Motor neuron (in vitro differentiated cells): ENCODE measurements around the gene STOML3. TPM values are rescaled to one million over a fixed set of nuclear protein-coding genes. Genes with fewer than 3 reads are reported as not detected.

ENCODE experiments used
- ATAC-seq, 8 experiments: fragments of 200-7000 bp; cut with Tn5 transposase; replicated peaks in 6 of 8; 2 replicates each; pipeline ENCODE4 v1.8.0; 2021; ENCODE audit warnings: mild to moderate bottlenecking in 8 of 8, moderate library complexity in 8 of 8
- H3K27ac ChIP-seq, 2 donors: fragments of 250-450 bp; sonication (Bioruptor Pico); 2 replicates each; pipeline ENCODE4 v1.9.0; 2021; ENCODE audit warnings: antibody characterized with exemption in 2 of 2, mild to moderate bottlenecking in 2 of 2, moderate library complexity in 1 of 2
- H3K4me1 ChIP-seq, 2 donors: fragments of 250-450 bp; sonication (Bioruptor Pico); replicated peaks in 1 of 2; 2 replicates each; pipeline ENCODE4 v1.6.1; 2021; ENCODE audit warnings: antibody characterized with exemption in 2 of 2, mild to moderate bottlenecking in 2 of 2, moderate library complexity in 1 of 2
- H3K4me3 ChIP-seq, 5 donors: fragments of 250-450 bp; sonication (Bioruptor Pico); 2 replicates each; pipeline ENCODE4 v1.9.0; 2021; ENCODE audit warnings: antibody characterized with exemption in 5 of 5, mild to moderate bottlenecking in 5 of 5, moderate library complexity in 4 of 5
- WGBS, 10 experiments: fragments of 450-650 bp; shearing (Covaris generic); methylation state at CpG; one replicate each; pipeline ENCODE4 v1.0.0; 2022; 5-methylcytosine and 5-hydroxymethylcytosine counted together
- in situ Hi-C, 9 experiments: fragments of 400-800 bp; cut with MboI; loops; one replicate each; pipeline ENCODE4 v1.15.0; 2021; ENCODE audit warnings: low sequenced_read_pairs in 9 of 9, low pct_unique_long_range_greater_than_20kb in 2 of 9; ENCODE audit not compliant: unreplicated experiment in 9 of 9
- total RNA-seq, 8 experiments: library from RNA; unstranded; fragments of 300-600 nt; gene quantifications; 2 replicates each; pipeline versions ENCODE4 v1.2.3 to v1.2.4, GENCODE V29; 2022

STOML3 gene, protein sequence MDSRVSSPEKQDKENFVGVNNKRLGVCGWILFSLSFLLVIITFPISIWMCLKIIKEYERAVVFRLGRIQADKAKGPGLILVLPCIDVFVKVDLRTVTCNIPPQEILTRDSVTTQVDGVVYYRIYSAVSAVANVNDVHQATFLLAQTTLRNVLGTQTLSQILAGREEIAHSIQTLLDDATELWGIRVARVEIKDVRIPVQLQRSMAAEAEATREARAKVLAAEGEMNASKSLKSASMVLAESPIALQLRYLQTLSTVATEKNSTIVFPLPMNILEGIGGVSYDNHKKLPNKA
- 10 to 100 TPM in 1 of 8 experiments, under 1 TPM in 3, not detected in 4; 0.09 to 19.3 (median 0.15) TPM for total RNA-seq

- in situ Hi-C loops, result no loop called here
These were observed at the start of gene STOML3 for GRCh38 chr13:38990693-38991092. TSS of gene STOML3 (minus strand) at chr13:38990831. CDS start at chr13:38990721, 110 bp downstream.

GRCh38 chr13:39040206-39040605 is 49.6 kb upstream of the STOML3 start:
- ATAC-seq, result no peak
- no peak overlapping the region for H3K4me3 ChIP-seq
- no peak overlapping the region for H3K27ac ChIP-seq
- peaks cover 9 to 16% of the 10 kb centered on the region in 2 donors for H3K4me1 ChIP-seq
- WGBS, 10 experiments, result 0 to 90% (median 73%) methylated on average over 1 of the region's 1 CpG; no CpG with 5 or more reads in 4 of the 10 experiments
- in situ Hi-C loops, result loop anchor here in 3 of 9 experiments (10.0 to 25.0 kb wide), 2 partner anchors 572 to 575 kb away; partner anchors contain the start of gene LHFPL6 (in 2 of the 3)

More at GRCh38 chr13:38990693-38991092, at the start of gene STOML3:
- H3K4me3 ChIP-seq, result no peak within 1 kb of the TSS
- peak in 5 of 8 experiments; percentile 30 to 88 (median 54) for ATAC-seq
- no peaks in the 10 kb centered on the region for H3K4me1 ChIP-seq
- H3K27ac ChIP-seq, result no peak within 1 kb of the TSS

DNA sequence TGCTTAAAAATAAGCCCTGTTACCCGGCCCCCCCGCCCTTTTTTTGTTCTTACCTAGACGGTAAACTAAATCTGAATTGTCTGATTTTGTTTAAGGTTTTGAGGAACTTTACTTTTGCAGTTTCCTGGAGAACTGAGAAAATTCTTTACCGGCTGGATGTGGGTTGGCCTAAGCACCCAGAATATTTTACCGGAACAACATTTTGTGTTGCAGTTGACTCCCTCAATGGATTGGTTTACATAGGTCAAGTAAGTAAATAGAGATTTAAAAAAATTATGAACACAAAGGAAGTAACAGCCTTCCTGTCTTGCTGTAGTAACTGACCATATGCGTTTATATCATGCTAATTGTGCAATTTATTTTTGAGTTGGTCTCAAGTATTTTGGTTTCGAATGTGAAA is 48.4 kb upstream of the STOML3 start:
- ATAC-seq, result no peak
- 14 to 83% (median 41%) methylated on average over 1 to 6 of the region's 7 CpGs for WGBS, 10 experiments
- Histone ChIP-seq H3K4me1 (peaks cover 20 to 28% of the 10 kb centered on the region in 2 donors), H3K4me3 (peak overlapping the region; percentile 48 to 94 (median 57)), H3K27ac (peak overlapping the region in 1 of 2 donors; percentile 99)
- in situ Hi-C loops, result loop anchor here in 2 of 9 experiments (25.0 kb wide), 1 partner anchor 573 kb away; the partner anchor contains the start of gene LHFPL6 (in 2 of the 2)

- in situ Hi-C loops, result loop anchor here in 2 of 9 experiments (25.0 kb wide), 1 partner anchor 574 kb away; the partner anchor contains the start of gene LHFPL6 (in 2 of the 2)
- peak overlapping the region; percentile 98 to 99 for H3K27ac ChIP-seq
- H3K4me1 ChIP-seq, result peaks cover 20 to 28% of the 10 kb centered on the region in 2 donors
- peak overlapping the region; percentile 48 to 94 (median 57) for H3K4me3 ChIP-seq
- WGBS, 10 experiments, result 0 to 10% (median 0%) methylated on average over 2 to 7 of the region's 15 CpGs; no CpG with 5 or more reads in 3 of the 10 experiments
- ATAC-seq, result peak; percentile 3 to 18 (median 8)
These were observed 48.0 kb upstream of the STOML3 start for GRCh38 chr13:39038569-39039030.

GRCh38 chr13:39037880-39038568 is 47.4 kb upstream of the STOML3 start, which contains the start of the genes NHLRC3 and PROSER1:
TSS of gene NHLRC3 (plus strand) at chr13:39038456. CDS start at chr13:39038640, 184 bp downstream.
TSS of gene PROSER1 (minus strand) at chr13:39038089. CDS start at chr13:39037242, 847 bp downstream.
- peak; percentile 84 to 97 (median 96) for ATAC-seq

GRCh38 chr13:39037410-39037879 is 46.8 kb upstream of the STOML3 start:
- ATAC-seq, result peak in 3 of 8 experiments; percentile 1 to 16 (median 1)
- Histone ChIP-seq H3K4me3 (peak overlapping the region; percentile 48 to 94 (median 57)), H3K27ac (peak overlapping the region; percentile 98 to 99), H3K4me1 (peaks cover 20 to 28% of the 10 kb centered on the region in 2 donors)
- in situ Hi-C loops, result loop anchor here in 2 of 9 experiments (25.0 kb wide), 1 partner anchor 575 kb away; the partner anchor contains the start of gene LHFPL6 (in 2 of the 2)
- WGBS, 10 experiments, result 0 to 6% (median 0%) methylated on average over 1 to 11 of the region's 39 CpGs; no CpG with 5 or more reads in 3 of the 10 experiments

More at GRCh38 chr13:39037880-39038568, 47.4 kb upstream of the STOML3 start, which contains the start of the genes NHLRC3 and PROSER1:
- Histone ChIP-seq H3K4me1 (peaks cover 20 to 28% of the 10 kb centered on the region in 2 donors), H3K27ac (peak within 1 kb of the TSS; percentile 98 to 99), H3K4me3 (peak within 1 kb of the TSS; percentile 48 to 94 (median 57))
- in situ Hi-C loops, result loop anchor here in 2 of 9 experiments (25.0 kb wide), 1 partner anchor 574 kb away; the partner anchor contains the start of gene LHFPL6 (in 2 of the 2)
- WGBS, 10 experiments, result 0 to 5% (median 1%) methylated on average over 1 to 9 of the region's 41 CpGs; no CpG with 5 or more reads in 4 of the 10 experiments

GRCh38 chr13:39036212-39036611 is 45.6 kb upstream of the STOML3 start:
- WGBS, 10 experiments, result 0 to 6% (median 0%) methylated on average over 2 to 9 of the region's 9 CpGs
- H3K27ac ChIP-seq, result no peak overlapping the region
- peaks cover 20 to 28% of the 10 kb centered on the region in 2 donors for H3K4me1 ChIP-seq
- peak overlapping the region; percentile 48 to 94 (median 57) for H3K4me3 ChIP-seq
- in situ Hi-C loops, result loop anchor here in 2 of 9 experiments (25.0 kb wide), 1 partner anchor 576 kb away; the partner anchor contains the start of gene LHFPL6 (in 2 of the 2)
- no peak for ATAC-seq

DNA sequence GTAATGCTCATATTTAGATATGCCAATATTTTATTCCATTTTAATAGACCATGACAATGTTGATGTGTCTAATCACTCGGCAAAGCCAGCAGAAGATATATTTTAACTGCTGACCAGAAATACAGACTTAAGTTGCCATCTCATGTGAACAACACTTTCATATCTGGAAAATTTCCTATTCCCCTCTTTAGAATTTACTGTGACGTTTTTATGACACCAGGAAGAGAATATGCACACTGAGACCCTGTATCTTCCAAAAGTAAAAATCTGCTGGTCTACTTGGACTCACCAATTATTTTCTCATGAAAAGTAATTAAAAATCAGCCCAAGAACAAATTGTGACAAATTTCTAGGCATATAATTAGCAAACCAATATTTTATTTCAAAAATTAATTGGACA is 45.2 kb upstream of the STOML3 start:
- in situ Hi-C loops, result loop anchor here in 2 of 9 experiments (25.0 kb wide), 1 partner anchor 577 kb away; the partner anchor contains the start of gene LHFPL6 (in 2 of the 2)
- Histone ChIP-seq H3K27ac (no peak overlapping the region), H3K4me1 (peaks cover 20 to 28% of the 10 kb centered on the region in 2 donors), H3K4me3 (peak overlapping the region; percentile 48 to 94 (median 57))
- 0 to 40% (median 2%) methylated on average over 1 to 2 of the region's 2 CpGs for WGBS, 10 experiments
- ATAC-seq, result no peak

DNA sequence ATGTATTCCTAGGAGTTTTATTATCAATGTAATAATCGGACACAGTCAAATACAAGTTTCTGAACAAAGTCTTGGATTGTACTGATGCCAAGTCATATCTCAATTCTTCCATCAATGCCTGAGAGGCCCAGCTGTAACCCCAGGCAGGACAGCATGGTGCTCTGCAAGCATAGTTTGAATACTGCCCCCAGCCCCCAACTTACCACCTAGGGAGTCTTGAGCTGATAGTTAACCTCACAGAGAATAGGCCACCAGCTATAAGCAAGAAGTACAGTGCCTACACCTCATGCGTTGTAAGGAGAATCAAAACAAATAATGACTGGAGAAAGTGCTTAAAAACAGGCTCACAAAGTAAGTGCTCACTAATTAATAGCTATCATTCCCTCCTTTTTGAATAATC is 44.6 kb upstream of the STOML3 start:
- no peak for ATAC-seq
- no peak overlapping the region for H3K27ac ChIP-seq
- in situ Hi-C loops, result loop anchor here in 2 of 9 experiments (25.0 kb wide), 1 partner anchor 577 kb away; the partner anchor contains the start of gene LHFPL6 (in 2 of the 2)
- peak overlapping the region; percentile 48 to 94 (median 57) for H3K4me3 ChIP-seq
- whole genome bisulfite sequencing, 10 experiments, result 0 to 66% (median 37%) methylated on average over 1 to 2 of the region's 2 CpGs; no CpG with 5 or more reads in 4 of the 10 experiments
- peaks cover 20 to 25% of the 10 kb centered on the region in 2 donors for H3K4me1 ChIP-seq

DNA sequence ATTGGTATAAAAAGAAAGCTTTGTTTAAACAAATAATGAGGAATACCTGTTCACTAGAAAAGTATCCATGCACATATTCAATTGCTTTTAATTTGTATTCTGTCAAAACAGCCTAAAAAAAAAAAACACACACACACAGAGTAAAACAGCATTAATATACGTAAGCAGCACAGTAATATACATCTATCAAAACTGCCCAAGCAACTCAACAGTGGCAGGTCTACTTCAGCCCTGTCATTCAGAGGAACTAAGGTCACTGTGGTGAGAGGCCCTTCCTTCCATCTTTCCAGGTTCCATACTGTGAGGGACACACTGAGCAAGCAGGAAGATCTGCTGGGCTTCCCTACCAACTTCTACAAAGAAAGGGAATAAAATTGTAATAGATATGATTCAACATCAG is 43.5 kb upstream of the STOML3 start:
- Histone ChIP-seq H3K27ac (no peak overlapping the region), H3K4me3 (no peak overlapping the region), H3K4me1 (peaks cover 14 to 20% of the 10 kb centered on the region in 2 donors)
- 88 to 100% (median 100%) methylated on average over 1 of the region's 1 CpG; no CpG with 5 or more reads in 1 of the 10 experiments for WGBS, 10 experiments
- in situ Hi-C loops, result loop anchor here in 2 of 9 experiments (25.0 kb wide), 1 partner anchor 578 kb away; the partner anchor contains the start of gene LHFPL6 (in 2 of the 2)
- no peak for ATAC-seq

DNA sequence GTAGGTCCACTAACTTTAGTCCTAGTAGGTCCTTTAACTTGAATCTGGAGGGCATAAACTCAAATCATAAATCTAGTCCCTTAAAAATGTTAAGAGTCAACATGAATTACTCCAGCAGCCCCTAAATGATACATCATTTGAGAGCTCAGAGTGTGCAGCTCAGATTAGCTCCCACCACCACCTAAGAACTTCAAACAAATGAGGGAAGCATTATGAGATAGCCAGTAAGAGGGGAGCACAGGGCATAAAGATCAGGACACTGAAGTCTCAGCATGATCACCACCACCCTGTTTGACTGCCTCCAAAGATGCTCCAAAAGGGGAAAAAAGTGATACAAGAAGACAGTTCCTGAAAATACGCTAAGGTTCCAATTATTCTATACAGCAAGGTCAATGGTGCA is 41.5 kb upstream of the STOML3 start:
- Histone ChIP-seq H3K27ac (no peak overlapping the region), H3K4me1 (peaks cover 14 to 19% of the 10 kb centered on the region in 2 donors), H3K4me3 (no peak overlapping the region)
- ATAC-seq, result no peak
- in situ Hi-C loops, result loop anchor here in 2 of 9 experiments (25.0 kb wide), 1 partner anchor 580 kb away; the partner anchor contains the start of gene LHFPL6 (in 2 of the 2)
- WGBS, 10 experiments, result 100% methylated on average over 1 of the region's 1 CpG; no CpG with 5 or more reads in 4 of the 10 experiments
